ENCODE measurements around the gene PRXL2B. TPM values are rescaled to one million over a fixed set of nuclear protein-coding genes. Genes with fewer than 3 reads are reported as not detected.

PRXL2B gene
- total RNA-seq, 2 donors from 2014 or later = 6.4 to 6.8 TPM

- Histone ChIP-seq H3K4me1 (peaks cover 0 to 35% of the 10 kb centered on the region in 2 donors), H3K27me3 (no peaks in the 10 kb centered on the region), H3K9me3 (peaks cover 0 to 9% of the 10 kb centered on the region in 2 donors), H3K36me3 (no peaks in the 10 kb centered on the region), H3K27ac (no peak overlapping the region), H3K4me3 (no peak overlapping the region)
- TF ChIP-seq, protein P1, sequence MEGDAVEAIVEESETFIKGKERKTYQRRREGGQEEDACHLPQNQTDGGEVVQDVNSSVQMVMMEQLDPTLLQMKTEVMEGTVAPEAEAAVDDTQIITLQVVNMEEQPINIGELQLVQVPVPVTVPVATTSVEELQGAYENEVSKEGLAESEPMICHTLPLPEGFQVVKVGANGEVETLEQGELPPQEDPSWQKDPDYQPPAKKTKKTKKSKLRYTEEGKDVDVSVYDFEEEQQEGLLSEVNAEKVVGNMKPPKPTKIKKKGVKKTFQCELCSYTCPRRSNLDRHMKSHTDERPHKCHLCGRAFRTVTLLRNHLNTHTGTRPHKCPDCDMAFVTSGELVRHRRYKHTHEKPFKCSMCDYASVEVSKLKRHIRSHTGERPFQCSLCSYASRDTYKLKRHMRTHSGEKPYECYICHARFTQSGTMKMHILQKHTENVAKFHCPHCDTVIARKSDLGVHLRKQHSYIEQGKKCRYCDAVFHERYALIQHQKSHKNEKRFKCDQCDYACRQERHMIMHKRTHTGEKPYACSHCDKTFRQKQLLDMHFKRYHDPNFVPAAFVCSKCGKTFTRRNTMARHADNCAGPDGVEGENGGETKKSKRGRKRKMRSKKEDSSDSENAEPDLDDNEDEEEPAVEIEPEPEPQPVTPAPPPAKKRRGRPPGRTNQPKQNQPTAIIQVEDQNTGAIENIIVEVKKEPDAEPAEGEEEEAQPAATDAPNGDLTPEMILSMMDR (IDR thresholded peaks at IDR 0.05) = no peak
- no peak for DNase-seq (ENCODE audit: low spot score)
Observed at GRCh38 chr1:2639607-2640521, 53.3 kb downstream of the PRXL2B start.

DNA sequence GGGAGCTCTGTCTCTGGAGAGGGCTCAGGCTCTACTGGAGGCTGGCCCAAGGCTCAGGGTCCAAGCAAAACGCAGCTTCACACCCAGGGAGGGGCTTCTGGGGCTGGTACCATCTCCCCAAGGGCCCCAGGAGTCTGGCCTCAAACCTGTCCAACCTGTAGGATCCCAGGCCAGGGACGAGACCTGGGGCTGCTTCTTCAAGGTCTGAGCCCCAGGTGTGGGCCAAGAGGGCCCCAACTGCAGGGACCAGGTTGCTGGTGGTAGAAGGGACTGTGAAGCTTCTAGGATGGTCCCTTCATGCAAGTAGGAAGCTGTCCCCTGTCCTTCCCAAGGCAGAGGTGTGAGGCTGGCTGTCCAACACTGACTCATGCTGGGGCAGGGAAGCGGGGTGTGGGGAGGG is 54.0 kb downstream of the PRXL2B start:
- TF ChIP-seq, protein P1 (IDR thresholded peaks at IDR 0.05) = no peak
- DNase-seq (ENCODE audit: low spot score) = no peak
- no peak overlapping the region for H3K4me3 ChIP-seq
- peaks cover 0 to 9% of the 10 kb centered on the region in 2 donors for H3K9me3 ChIP-seq
- peaks cover 0 to 35% of the 10 kb centered on the region in 2 donors for H3K4me1 ChIP-seq
- H3K27ac ChIP-seq = no peak overlapping the region
- no peaks in the 10 kb centered on the region for H3K36me3 ChIP-seq
- H3K27me3 ChIP-seq = no peaks in the 10 kb centered on the region

Other genes with a start within 250 kb of the PRXL2B start
- 1 to 10 TPM; 2.2 to 3.8 TPM for gene MORN1, start 195.2 kb upstream of the PRXL2B start, total RNA-seq
- gene RER1, start 194.9 kb upstream of the PRXL2B start, total RNA-seq = 10 to 100 TPM; 38.8 to 47.2 TPM
- gene PEX10, start 174.2 kb upstream of the PRXL2B start, total RNA-seq = 10 to 100 TPM; 16.2 to 17.4 TPM
- gene PLCH2, start 110.5 kb upstream of the PRXL2B start, total RNA-seq = under 1 TPM in 1 of 2 donors, not detected in 1; 0.12 TPM
- gene PANK4, start 60.2 kb upstream of the PRXL2B start, total RNA-seq = 10 to 100 TPM; 27.0 to 41.5 TPM
- gene HES5, start 56.5 kb upstream of the PRXL2B start, total RNA-seq = not detected
- 10 to 100 TPM in 1 of 2 donors, 1 to 10 TPM in 1; 9.2 to 14.5 TPM for gene TNFRSF14, start 30.4 kb upstream of the PRXL2B start, total RNA-seq
- not detected for gene MMEL1, start 46.2 kb downstream of the PRXL2B start, total RNA-seq
- under 1 TPM; 0.08 to 0.11 TPM for gene TTC34, start 214.9 kb downstream of the PRXL2B start, total RNA-seq